Measurements from ENCODE around the gene ARMC9. TPM values are rescaled to one million over a fixed set of nuclear protein-coding genes. Genes with fewer than 3 reads are reported as not detected.

The ARMC9 gene
- total RNA-seq, 4 donors from 2014 or later, result 6.5 to 11.5 (median 9.3) TPM

GRCh38 chr2:231356466-231356844 lies 158.0 kb downstream of the ARMC9 start:
- DNase-seq (ENCODE audit: low spot score in 2 of 2), result no peak
- no peaks in the 10 kb centered on the region for H3K27me3 ChIP-seq
- H3K9me3 ChIP-seq, result no peaks in the 10 kb centered on the region
- TF ChIP-seq, protein P1, sequence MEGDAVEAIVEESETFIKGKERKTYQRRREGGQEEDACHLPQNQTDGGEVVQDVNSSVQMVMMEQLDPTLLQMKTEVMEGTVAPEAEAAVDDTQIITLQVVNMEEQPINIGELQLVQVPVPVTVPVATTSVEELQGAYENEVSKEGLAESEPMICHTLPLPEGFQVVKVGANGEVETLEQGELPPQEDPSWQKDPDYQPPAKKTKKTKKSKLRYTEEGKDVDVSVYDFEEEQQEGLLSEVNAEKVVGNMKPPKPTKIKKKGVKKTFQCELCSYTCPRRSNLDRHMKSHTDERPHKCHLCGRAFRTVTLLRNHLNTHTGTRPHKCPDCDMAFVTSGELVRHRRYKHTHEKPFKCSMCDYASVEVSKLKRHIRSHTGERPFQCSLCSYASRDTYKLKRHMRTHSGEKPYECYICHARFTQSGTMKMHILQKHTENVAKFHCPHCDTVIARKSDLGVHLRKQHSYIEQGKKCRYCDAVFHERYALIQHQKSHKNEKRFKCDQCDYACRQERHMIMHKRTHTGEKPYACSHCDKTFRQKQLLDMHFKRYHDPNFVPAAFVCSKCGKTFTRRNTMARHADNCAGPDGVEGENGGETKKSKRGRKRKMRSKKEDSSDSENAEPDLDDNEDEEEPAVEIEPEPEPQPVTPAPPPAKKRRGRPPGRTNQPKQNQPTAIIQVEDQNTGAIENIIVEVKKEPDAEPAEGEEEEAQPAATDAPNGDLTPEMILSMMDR (IDR thresholded peaks at IDR 0.05), result no peak
- TF ChIP-seq EP300 (IDR thresholded peaks at IDR 0.05) (no peak), POLR2A (IDR thresholded peaks at IDR 0.05) (no peak), POLR2AphosphoS5 (IDR thresholded peaks at IDR 0.05) (no peak)
- 62% methylated on average over 5 of the region's 5 CpGs for WGBS
- H3K36me3 ChIP-seq, result peaks cover 4% of the 10 kb centered on the region
- no peak overlapping the region for H3K27ac ChIP-seq
- H3K4me1 ChIP-seq, result no peaks in the 10 kb centered on the region
- H3K4me3 ChIP-seq, result no peak overlapping the region

- H3K27me3 ChIP-seq, result no peaks in the 10 kb centered on the region
These were observed 158.6 kb downstream of the ARMC9 start for GRCh38 chr2:231357048-231357447.

DNA sequence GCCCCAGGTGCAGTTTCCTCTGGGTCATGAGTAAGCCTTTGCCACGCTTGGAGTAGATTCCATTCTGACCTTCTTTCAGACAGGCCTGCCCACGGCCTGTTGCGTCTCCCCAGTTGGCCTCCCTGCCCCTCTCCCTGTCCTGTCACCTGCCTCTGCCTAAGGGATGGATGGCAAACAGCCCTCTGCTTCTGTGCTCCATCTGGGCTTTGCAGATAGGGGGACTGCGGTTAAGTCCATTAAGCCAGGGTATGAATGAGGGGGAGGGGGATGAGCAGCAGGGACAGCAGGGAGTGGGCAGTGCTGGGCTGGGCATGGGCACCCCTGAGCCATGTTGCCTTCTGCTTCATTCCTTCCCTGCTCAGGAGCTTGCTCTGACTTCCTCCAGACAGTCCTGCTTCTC lies 159.5 kb downstream of the ARMC9 start:
- 93% methylated on average over 3 of the region's 4 CpGs for WGBS
- TF ChIP-seq, protein P1 (IDR thresholded peaks at IDR 0.05), result no peak
- TF ChIP-seq POLR2A (IDR thresholded peaks at IDR 0.05) (no peak), EP300 (IDR thresholded peaks at IDR 0.05) (no peak), POLR2AphosphoS5 (IDR thresholded peaks at IDR 0.05) (no peak)
- DNase-seq (ENCODE audit: low spot score in 2 of 2), result no peak
- Histone ChIP-seq H3K27ac (no peak overlapping the region), H3K36me3 (peaks cover 4% of the 10 kb centered on the region), H3K4me1 (no peaks in the 10 kb centered on the region), H3K9me3 (no peaks in the 10 kb centered on the region), H3K4me3 (no peak overlapping the region), H3K27me3 (no peaks in the 10 kb centered on the region)

More at GRCh38 chr2:231357048-231357447, 158.6 kb downstream of the ARMC9 start:
- WGBS, result 91% methylated on average over 7 of the region's 7 CpGs
- no peak for DNase-seq (ENCODE audit: low spot score in 2 of 2)
- no peaks in the 10 kb centered on the region for H3K9me3 ChIP-seq
- H3K36me3 ChIP-seq, result peaks cover 4% of the 10 kb centered on the region
- no peak for TF ChIP-seq EP300 (IDR thresholded peaks at IDR 0.05)
- no peak overlapping the region for H3K4me3 ChIP-seq
- no peaks in the 10 kb centered on the region for H3K4me1 ChIP-seq
- H3K27ac ChIP-seq, result no peak overlapping the region

DNA sequence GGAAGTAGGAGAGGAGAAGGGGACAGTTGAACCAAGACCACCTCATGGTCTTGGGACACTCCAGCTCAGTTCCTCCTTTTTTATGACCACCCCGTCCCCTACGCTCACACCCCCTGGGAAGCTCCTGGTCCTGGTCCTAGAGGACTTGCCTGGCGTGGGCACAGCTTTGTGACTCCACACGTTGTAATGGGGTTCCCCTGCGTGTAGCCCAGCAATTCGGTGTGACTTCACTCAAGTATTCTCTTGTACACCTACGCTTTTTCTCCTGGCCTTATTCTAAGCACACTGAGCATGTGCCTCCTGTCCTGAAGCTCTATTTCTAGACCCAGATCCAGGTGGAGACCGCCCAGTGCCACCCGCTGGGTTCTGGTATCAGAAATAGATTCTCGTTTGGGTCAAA lies 161.0 kb downstream of the ARMC9 start:
- H3K27me3 ChIP-seq, result no peaks in the 10 kb centered on the region
- H3K4me3 ChIP-seq, result no peak overlapping the region
- H3K9me3 ChIP-seq, result no peaks in the 10 kb centered on the region
- H3K4me1 ChIP-seq, result no peaks in the 10 kb centered on the region
- peaks cover 4% of the 10 kb centered on the region for H3K36me3 ChIP-seq
- TF ChIP-seq, protein P1 (IDR thresholded peaks at IDR 0.05), result no peak
- TF ChIP-seq POLR2A (IDR thresholded peaks at IDR 0.05) (no peak), POLR2AphosphoS5 (IDR thresholded peaks at IDR 0.05) (no peak), EP300 (IDR thresholded peaks at IDR 0.05) (no peak)
- no peak overlapping the region for H3K27ac ChIP-seq
- DNase-seq (ENCODE audit: low spot score in 2 of 2), result no peak
- 90% methylated on average over 10 of the region's 10 CpGs for WGBS

DNA sequence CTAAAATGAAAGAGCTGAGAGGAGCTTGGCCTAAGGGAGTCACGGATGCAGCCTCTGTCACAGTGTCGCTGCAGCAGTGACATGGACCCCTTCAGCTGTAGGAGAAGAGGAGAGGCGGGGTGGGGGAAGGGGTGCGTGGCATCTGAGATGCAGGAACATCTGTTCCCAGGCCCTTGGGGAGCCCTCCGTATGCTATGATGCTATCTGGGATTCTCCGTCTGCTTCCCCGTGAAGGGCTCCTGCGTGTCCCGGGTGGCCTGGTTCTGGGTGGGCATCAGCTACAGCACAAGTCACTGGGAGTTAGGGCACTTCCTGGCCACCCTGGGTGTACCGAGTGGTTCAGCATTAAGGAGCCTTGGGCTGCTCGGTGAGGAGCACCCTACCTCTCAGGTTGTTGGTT lies 161.5 kb downstream of the ARMC9 start:
- no peaks in the 10 kb centered on the region for H3K27me3 ChIP-seq
- WGBS, result 91% methylated on average over 5 of the region's 11 CpGs

More for the DNA sequence above, 161.5 kb downstream of the ARMC9 start:
- Histone ChIP-seq H3K36me3 (peaks cover 4% of the 10 kb centered on the region), H3K4me1 (peaks cover 4% of the 10 kb centered on the region), H3K27ac (no peak overlapping the region), H3K9me3 (no peaks in the 10 kb centered on the region), H3K4me3 (no peak overlapping the region)
- TF ChIP-seq POLR2AphosphoS5 (IDR thresholded peaks at IDR 0.05) (no peak), POLR2A (IDR thresholded peaks at IDR 0.05) (no peak), EP300 (IDR thresholded peaks at IDR 0.05) (no peak)
- TF ChIP-seq, protein P1 (IDR thresholded peaks at IDR 0.05), result no peak
- DNase-seq (ENCODE audit: low spot score in 2 of 2), result no peak

Measured in suprapubic skin (tissue), 4 donors.